Caco-2 (cell line): Measurements from ENCODE around the gene BHLHE23. TPM values are rescaled to one million over a fixed set of nuclear protein-coding genes. Genes with fewer than 3 reads are reported as not detected.

ENCODE experiments used
- BruUV-seq: library from RNA; stranded (reverse); fragments of 400-500 nt; replicated peaks from 2 replicates; lab custom pipeline; 2021; lab: Mats Ljungman, UMichigan
- CTCF ChIA-PET: fragments of 300-600 bp; sonication (Branson Sonifier 250); formaldehyde crosslinking; loops from one replicate; lab custom pipeline; 2022; ENCODE audit warnings: antibody characterized with exemption; lab: Charles Lee
- POLR2A ChIA-PET: fragments of 300-600 bp; sonication (Branson Sonifier 250); formaldehyde crosslinking; loops from one replicate; lab custom pipeline; 2022; ENCODE audit warnings: antibody characterized with exemption; lab: Charles Lee
- DNase-seq, 2 experiments: peaks; one replicate each; pipeline versions ENCODE4 v3.0.0 to v3.0.0-alpha.2; 2020 to 2022
- H3K27me3 ChIP-seq: replicated peaks from 2 replicates; pipeline ENCODE4 v1.6.0; 2011; ENCODE audit warnings: low read length; ENCODE audit not compliant: control insufficient read depth, insufficient read depth
- H3K36me3 ChIP-seq: 2 replicates; pipeline ENCODE4 v1.5.1; 2011; ENCODE audit warnings: low read length; ENCODE audit not compliant: control insufficient read depth, insufficient read depth
- H3K4me1 ChIP-seq: fragments of 250-450 bp; sonication (Bioruptor Pico); 2 replicates; pipeline ENCODE4 v1.5.1; 2020; ENCODE audit warnings: mild to moderate bottlenecking
- H3K4me3 ChIP-seq: 2 replicates; pipeline ENCODE4 v1.5.1; 2011; ENCODE audit warnings: low read depth, mild to moderate bottlenecking, control low read depth, low read length
- H3K9me3 ChIP-seq: fragments of 250-450 bp; sonication (Bioruptor Pico); 2 replicates; pipeline ENCODE4 v1.5.1; 2020; ENCODE audit warnings: mild to moderate bottlenecking, moderate library complexity
- H3K27ac Mint-ChIP-seq: one replicate; pipeline ENCODE4 v1.8.0; 2022; ENCODE audit warnings: mixed read lengths; ENCODE audit not compliant: unreplicated experiment
- H3K27me3 Mint-ChIP-seq: one replicate; pipeline ENCODE4 v1.8.0; 2022; ENCODE audit warnings: mixed read lengths; ENCODE audit not compliant: insufficient read depth, unreplicated experiment
- H3K36me3 Mint-ChIP-seq: one replicate; pipeline ENCODE4 v1.8.0; 2022; ENCODE audit warnings: mild to moderate bottlenecking, mixed read lengths; ENCODE audit not compliant: insufficient read depth, unreplicated experiment
- H3K4me1 Mint-ChIP-seq: one replicate; pipeline ENCODE4 v1.8.0; 2022; ENCODE audit warnings: low read depth, mixed read lengths; ENCODE audit not compliant: unreplicated experiment
- H3K4me3 Mint-ChIP-seq: one replicate; pipeline ENCODE4 v1.8.0; 2022; ENCODE audit warnings: mild to moderate bottlenecking, moderate library complexity, mixed read lengths; ENCODE audit not compliant: unreplicated experiment
- H3K9me3 Mint-ChIP-seq: one replicate; pipeline ENCODE4 v1.8.0; 2022; ENCODE audit warnings: mixed read lengths; ENCODE audit not compliant: unreplicated experiment
- CTCF ChIP-seq, 2 experiments: fragments of 200-600 bp in 1 of 2; IDR thresholded peaks; 1 replicate in 1 of 2; 2 replicates in 1 of 2; pipeline versions ENCODE4 v1.5.1 to v1.8.0; 2011 to 2022; ENCODE audit warnings: antibody characterized with exemption in 1 of 2, control low read depth in 1 of 2, inconsistent platforms in 1 of 2, low read depth in 1 of 2, low read length in 1 of 2, mild to moderate bottlenecking in 1 of 2, moderate library complexity in 1 of 2; ENCODE audit not compliant: insufficient read depth in 1 of 2, severe bottlenecking in 1 of 2, unreplicated experiment in 1 of 2
- intact Hi-C: fragments of 100-400 bp; cut with micrococcal nuclease; formaldehyde crosslinking; loops from one replicate; pipeline ENCODE4 v1.10.0; 2022; ENCODE audit not compliant: unreplicated experiment
- total RNA-seq: library from RNA; stranded (reverse); gene quantifications from 2 replicates; pipeline ENCODE4 v1.2.3, GENCODE V29; 2022

BHLHE23 gene
- total RNA-seq, 1 experiment from 2014 or later, result 0.95 TPM

- Mint-ChIP-seq H3K9me3 (peaks cover 16% of the 10 kb centered on the region), H3K27ac (peak overlapping the region; percentile 81), H3K4me1 (peaks cover 49% of the 10 kb centered on the region), H3K36me3 (peaks cover 12% of the 10 kb centered on the region), H3K4me3 (peak overlapping the region; percentile 81), H3K27me3 (no peaks in the 10 kb centered on the region)
- no peaks in the 10 kb centered on the region for H3K27me3 ChIP-seq
- H3K4me3 ChIP-seq, result peak overlapping the region; percentile 36
- TF ChIP-seq CTCF (IDR thresholded peaks at IDR 0.05; ENCODE audit: insufficient read depth in 1 of 2, low read depth in 1 of 2, low read length in 1 of 2, severe bottlenecking in 1 of 2, unreplicated experiment in 1 of 2), result no peak
- CTCF ChIA-PET, result interaction anchor here (0.6 to 2.9 kb wide), 13 partner anchors 10 to 627 kb away, joined by 3 to 37 read pairs (median 4); no protein-coding TSS in a partner anchor
- H3K4me1 ChIP-seq, result peaks cover 55% of the 10 kb centered on the region
- no peaks in the 10 kb centered on the region; the same call in 1 of the 2 replicates for H3K36me3 ChIP-seq
- BruUV-seq, result no TSS peak
- peaks cover 10% of the 10 kb centered on the region for H3K9me3 ChIP-seq
- no peak for DNase-seq
- POLR2A ChIA-PET, result interaction anchor here (0.5 to 1.0 kb wide), 4 partner anchors 43 to 174 kb away, joined by 3 to 8 read pairs (median 4); partner anchors contain the start of gene GID8
- intact Hi-C loops, result loop anchor here (2.0 kb wide), 1 partner anchor 60 kb away; no protein-coding TSS in a partner anchor
Measured at GRCh38 chr20:63015147-63015661, 8.4 kb upstream of the BHLHE23 start.

- ChIA-PET CTCF (interaction anchor here (0.7 to 2.9 kb wide), 12 partner anchors 10 to 200 kb away, joined by 3 to 37 read pairs (median 4); no protein-coding TSS in a partner anchor), POLR2A (interaction anchor here (0.5 to 1.0 kb wide), 4 partner anchors 42 to 175 kb away, joined by 3 to 8 read pairs (median 4); partner anchors contain the start of gene GID8)
- no TSS peak for BruUV-seq
- peaks cover 10% of the 10 kb centered on the region for H3K9me3 ChIP-seq
- DNase-seq, result peak; percentile 96 to 97
- H3K36me3 ChIP-seq, result no peaks in the 10 kb centered on the region; the same call in 1 of the 2 replicates
- H3K4me1 ChIP-seq, result peaks cover 55% of the 10 kb centered on the region
- Mint-ChIP-seq H3K36me3 (peaks cover 11% of the 10 kb centered on the region), H3K4me1 (peaks cover 46% of the 10 kb centered on the region), H3K27me3 (no peaks in the 10 kb centered on the region), H3K27ac (peak overlapping the region; percentile 81), H3K9me3 (peaks cover 14% of the 10 kb centered on the region), H3K4me3 (peak overlapping the region; percentile 81)
- H3K27me3 ChIP-seq, result no peaks in the 10 kb centered on the region
- H3K4me3 ChIP-seq, result peak overlapping the region; percentile 36
- no peak for TF ChIP-seq CTCF (IDR thresholded peaks at IDR 0.05; ENCODE audit: insufficient read depth in 1 of 2, low read depth in 1 of 2, low read length in 1 of 2, severe bottlenecking in 1 of 2, unreplicated experiment in 1 of 2)
- intact Hi-C loops, result loop anchor here (2.0 kb wide), 1 partner anchor 60 kb away; no protein-coding TSS in a partner anchor
Measured at GRCh38 chr20:63014710-63015109, 7.9 kb upstream of the BHLHE23 start.

GRCh38 chr20:63014287-63014686 lies 7.5 kb upstream of the BHLHE23 start:
- Histone ChIP-seq H3K36me3 (no peaks in the 10 kb centered on the region; the same call in 1 of the 2 replicates), H3K4me3 (peak overlapping the region; percentile 36), H3K27me3 (no peaks in the 10 kb centered on the region), H3K4me1 (peaks cover 57% of the 10 kb centered on the region), H3K9me3 (peaks cover 10% of the 10 kb centered on the region)
- Mint-ChIP-seq H3K4me1 (peaks cover 42% of the 10 kb centered on the region), H3K27ac (peak overlapping the region; percentile 81), H3K27me3 (no peaks in the 10 kb centered on the region), H3K36me3 (peaks cover 7% of the 10 kb centered on the region), H3K4me3 (peak overlapping the region; percentile 81), H3K9me3 (peaks cover 14% of the 10 kb centered on the region)
- BruUV-seq, result no TSS peak
- no peak for TF ChIP-seq CTCF (IDR thresholded peaks at IDR 0.05; ENCODE audit: insufficient read depth in 1 of 2, low read depth in 1 of 2, low read length in 1 of 2, severe bottlenecking in 1 of 2, unreplicated experiment in 1 of 2)
- intact Hi-C loops, result loop anchor here (2.0 kb wide), 1 partner anchor 59 kb away; no protein-coding TSS in a partner anchor
- ChIA-PET CTCF (interaction anchor here (0.7 to 2.9 kb wide), 12 partner anchors 9 to 201 kb away, joined by 3 to 37 read pairs (median 4); no protein-coding TSS in a partner anchor), POLR2A (interaction anchor here (0.5 to 1.0 kb wide), 3 partner anchors 42 to 175 kb away, joined by 4 to 8 read pairs (median 4); no protein-coding TSS in a partner anchor)
- DNase-seq, result no peak
